Left colon (tissue), 2 donors: ENCODE measurements around the gene ANAPC15. TPM values are rescaled to one million over a fixed set of nuclear protein-coding genes. Genes with fewer than 3 reads are reported as not detected.

Experiments
- ATAC-seq: fragments of 200-7000 bp; cut with Tn5 transposase; one replicate; pipeline ENCODE4 v1.9.1; 2020; ENCODE audit warnings: mild to moderate bottlenecking, moderate library complexity
- DNase-seq, 2 donors: peaks; one replicate each; pipeline ENCODE4 v3.0.0-alpha.2; 2020
- intact Hi-C, 2 donors: fragments of 100-400 bp; cut with DNase I in 1 of 2; cut with micrococcal nuclease in 1 of 2; formaldehyde crosslinking; loops; one replicate each; pipeline versions ENCODE4 v1.11.2 to v1.14.0; 2022; cut with DNase I, micrococcal nuclease
- total RNA-seq, 2 donors: library from RNA; stranded (reverse); fragmentation: NEBNext Ultra II Directional; extraction: Animal tissue kit (Norgen Biotek cat#: 25700); gene quantifications; one replicate each; pipeline ENCODE4 v1.2.1, GENCODE V29; 2021
- donor health status: DM: no; HTN: no; CAD: no.
- donor health status: DM: yes; HTN: yes; CAD: no.

The ANAPC15 gene
- total RNA-seq, 2 donors from 2014 or later: 44.2 to 49.8 TPM

DNA sequence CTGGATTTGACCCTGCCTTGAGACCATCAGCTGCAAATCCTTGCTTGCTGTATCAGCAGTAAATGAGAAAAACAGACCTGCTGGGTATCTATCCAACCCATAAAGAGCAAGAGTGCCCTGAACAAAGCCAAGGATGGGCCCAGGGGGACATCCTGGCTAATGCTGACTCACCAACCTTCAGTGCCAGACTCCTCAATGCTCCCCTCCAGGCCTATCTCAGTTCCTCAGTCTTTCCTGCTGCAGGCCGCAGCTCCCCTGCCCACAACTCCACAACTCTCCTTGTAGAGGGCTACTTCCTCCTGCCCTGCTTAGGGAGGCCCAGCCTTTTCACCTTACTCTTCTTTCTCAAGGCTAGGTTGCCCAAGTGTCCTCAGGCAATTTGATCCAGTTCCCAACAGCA lies 12.0 kb downstream of the ANAPC15 start:
- no peak for ATAC-seq
- DNase-seq: no peak
- intact Hi-C loops: no loop called here

DNA sequence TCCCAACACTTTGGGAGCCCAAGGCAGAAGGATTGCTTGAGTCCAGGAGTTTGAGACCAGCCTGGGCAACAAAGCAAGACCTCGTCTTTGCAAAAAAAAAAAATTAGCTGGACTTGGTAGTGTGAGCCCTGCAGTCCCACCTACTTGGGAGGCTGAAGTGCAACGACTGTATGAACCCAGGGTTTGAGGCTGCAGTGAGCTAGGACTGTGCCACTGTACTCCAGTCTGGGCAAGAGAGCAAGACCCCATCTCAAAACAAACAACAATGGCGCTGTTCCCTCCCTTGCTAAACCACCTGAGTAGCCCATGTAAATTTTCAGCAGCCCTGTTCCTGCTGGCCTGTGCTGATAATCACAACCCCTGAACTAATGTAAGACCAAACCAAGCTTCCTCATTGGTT lies 12.5 kb downstream of the ANAPC15 start:
- no peak for DNase-seq
- intact Hi-C loops: no loop called here
- no peak for ATAC-seq

DNA sequence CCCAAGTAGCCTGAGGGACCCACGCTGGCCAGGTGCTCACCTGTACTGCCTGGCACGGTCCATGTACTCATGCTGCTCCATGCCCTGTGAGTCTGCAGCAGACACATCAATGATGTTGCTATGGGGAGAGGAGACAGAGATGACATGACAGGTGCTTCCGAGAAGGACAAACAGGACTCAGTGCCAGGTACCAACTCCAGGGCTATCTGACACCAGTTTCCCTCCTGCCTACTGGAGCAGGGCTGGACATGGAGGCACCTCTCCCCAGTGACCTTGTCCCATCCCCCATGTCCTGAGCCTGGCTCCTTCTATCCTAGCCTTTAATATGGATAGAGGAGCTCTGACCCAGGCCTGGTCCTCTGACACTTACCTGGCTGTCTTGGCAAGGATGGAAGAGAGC lies 13.8 kb downstream of the ANAPC15 start:
- intact Hi-C loops: no loop called here
- DNase-seq (no peak), ATAC-seq (no peak)

DNA sequence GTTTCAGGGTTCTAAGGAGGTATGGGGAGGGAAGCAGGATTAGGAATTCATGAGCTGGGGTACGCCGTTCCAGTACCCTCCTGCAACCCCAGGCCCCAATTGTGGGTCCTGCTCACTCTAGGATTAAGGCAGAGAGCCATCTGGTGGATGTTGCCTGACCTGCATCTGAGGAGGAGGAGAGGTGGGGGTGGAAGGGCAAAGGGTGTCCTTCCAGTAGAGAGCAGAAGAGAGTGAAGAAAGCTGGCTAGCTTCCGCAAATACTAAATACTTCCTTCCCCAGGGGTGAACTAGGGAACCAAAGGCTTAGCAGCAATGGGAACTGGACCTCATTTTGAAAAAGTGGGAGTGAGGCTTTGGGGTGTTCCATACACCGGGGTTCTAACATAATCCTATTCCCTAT lies 21.2 kb downstream of the ANAPC15 start:
- peak; percentile 95 for ATAC-seq
- peak; percentile 79 to 84 for DNase-seq
- intact Hi-C loops: loop anchor here in 1 of 2 donors (1.0 kb wide), 1 partner anchor 66 kb away; no protein-coding TSS in a partner anchor

DNA sequence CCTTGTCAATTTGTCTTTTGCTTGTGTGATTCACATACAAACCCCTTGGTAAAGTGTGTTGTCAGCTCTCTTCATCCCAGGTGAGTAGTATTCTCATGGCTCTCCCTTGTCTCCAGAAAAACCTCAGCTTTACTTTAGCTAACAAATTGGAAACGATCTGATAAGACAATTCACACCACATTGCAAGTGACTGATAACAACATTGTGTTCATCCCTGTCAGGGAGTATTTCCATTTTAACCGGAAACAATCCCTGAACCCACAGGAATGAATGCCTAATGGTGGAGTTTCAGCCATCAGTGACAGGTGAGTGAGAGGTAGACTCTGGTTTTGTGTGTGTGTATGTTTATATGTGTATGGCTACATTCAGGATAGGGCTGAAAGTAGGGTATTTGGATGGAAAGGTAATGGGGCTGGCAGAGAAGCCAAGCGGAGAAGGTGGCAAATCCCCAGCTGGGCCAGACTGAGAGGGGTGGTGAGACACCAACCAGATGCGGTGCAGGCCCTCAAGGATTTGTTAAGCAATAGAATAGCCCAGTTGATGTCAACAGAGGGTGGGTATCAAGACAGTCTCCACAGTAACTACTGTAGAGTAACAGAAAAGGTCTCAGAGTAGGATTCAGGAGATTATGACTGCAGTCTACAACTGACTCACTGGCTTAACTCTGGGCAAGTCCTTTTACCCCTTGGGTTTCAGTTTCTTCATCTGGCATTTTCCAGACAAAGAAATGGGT lies 24.3 kb downstream of the ANAPC15 start:
- intact Hi-C loops: no loop called here
- ATAC-seq (no peak), DNase-seq (no peak)

DNA sequence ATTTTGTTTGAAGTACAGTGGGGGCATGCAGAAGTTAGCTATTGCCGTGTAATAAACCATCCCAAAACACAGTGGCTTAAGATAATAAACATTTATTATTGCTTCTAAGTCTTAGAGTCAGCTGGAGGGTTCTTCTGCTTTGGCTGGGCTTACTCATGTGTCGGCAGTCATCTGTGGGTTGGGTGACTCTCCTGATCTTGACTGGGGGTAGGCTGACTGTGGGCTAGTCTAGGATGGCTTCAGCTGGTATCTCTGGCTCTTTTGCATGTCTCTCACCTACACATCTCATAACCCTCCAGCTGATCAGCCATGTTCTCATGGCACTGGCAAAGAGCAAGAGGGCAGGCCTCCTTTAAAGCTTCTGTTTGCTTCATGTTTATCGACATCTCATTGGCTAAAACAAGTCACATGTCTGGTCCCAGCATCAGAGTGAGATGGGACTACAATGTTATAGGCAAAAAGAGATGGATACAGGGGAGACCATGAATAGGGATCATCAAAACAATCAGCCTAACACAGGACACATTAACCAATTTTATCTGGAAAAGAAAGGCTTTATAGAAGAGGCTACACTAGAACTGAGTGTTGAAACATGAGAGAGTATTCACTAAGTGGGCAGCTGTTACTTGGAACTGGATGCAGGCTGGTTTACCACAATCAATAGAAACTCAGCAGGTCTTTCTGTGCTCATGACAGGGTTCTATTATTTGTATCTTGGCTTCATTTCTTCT lies 26.7 kb downstream of the ANAPC15 start:
- DNase-seq (no peak), ATAC-seq (peak; percentile 39)
- intact Hi-C loops: no loop called here

DNA sequence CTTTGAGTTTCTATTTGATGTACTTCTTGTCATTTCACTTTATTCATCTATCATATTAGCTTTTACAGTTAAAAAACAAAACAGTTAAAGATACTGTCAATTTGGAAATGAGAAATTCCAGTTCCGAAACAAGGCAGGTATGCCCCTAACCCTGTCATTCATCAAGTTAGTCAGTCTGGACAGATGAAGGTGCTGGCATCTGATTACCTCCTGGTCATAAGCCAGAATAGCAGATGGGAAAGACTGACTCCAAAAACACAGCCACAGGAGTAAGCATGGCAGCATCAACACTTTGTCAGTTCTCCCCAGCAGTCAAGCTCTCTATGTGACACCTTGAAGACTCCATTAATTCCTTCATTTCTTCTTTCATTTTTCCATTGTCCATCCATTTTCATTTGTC lies 27.5 kb downstream of the ANAPC15 start:
- no peak for ATAC-seq
- intact Hi-C loops: no loop called here

DNA sequence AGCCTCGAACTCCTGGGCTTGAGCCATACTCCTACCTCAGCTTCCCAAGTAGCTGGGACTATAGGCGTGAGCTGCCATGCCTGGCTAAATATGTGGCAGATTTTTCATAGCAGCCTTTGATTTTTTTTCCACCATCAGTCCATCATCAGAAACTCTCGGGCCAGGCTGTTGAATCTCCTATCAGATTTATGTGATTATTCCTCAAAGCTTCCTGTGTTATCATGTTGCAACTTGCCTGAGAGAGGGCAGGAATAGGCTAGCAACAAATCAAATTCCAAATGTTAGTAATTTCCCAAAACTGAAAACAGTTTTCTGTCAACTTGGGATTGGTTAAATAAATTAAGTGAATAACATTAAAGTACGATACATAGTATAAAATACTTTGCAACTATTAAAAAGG lies 28.4 kb downstream of the ANAPC15 start:
- intact Hi-C loops: no loop called here
- ATAC-seq: no peak
- DNase-seq: no peak

More for the DNA sequence above, 27.5 kb downstream of the ANAPC15 start:
- DNase-seq: no peak

DNA sequence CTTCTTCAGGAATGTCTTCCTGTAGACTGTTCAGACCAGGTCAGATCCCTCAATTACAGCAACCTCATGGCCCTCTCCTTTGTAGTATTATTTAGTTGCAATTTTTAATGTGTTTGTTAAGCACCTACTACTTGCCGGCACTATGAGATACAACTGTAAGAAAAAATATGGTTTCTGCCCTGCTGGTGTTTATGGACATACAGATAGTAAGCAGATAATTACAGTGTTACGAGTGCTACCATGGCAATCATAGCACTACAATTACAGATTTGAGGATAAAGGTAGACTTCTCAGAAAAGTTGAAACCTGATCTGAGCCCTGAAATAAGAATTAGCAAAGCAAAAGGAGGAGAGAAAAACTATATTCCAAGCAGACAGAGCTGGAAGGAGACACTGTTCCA lies 29.1 kb downstream of the ANAPC15 start:
- intact Hi-C loops: no loop called here
- DNase-seq (no peak), ATAC-seq (no peak)

DNA sequence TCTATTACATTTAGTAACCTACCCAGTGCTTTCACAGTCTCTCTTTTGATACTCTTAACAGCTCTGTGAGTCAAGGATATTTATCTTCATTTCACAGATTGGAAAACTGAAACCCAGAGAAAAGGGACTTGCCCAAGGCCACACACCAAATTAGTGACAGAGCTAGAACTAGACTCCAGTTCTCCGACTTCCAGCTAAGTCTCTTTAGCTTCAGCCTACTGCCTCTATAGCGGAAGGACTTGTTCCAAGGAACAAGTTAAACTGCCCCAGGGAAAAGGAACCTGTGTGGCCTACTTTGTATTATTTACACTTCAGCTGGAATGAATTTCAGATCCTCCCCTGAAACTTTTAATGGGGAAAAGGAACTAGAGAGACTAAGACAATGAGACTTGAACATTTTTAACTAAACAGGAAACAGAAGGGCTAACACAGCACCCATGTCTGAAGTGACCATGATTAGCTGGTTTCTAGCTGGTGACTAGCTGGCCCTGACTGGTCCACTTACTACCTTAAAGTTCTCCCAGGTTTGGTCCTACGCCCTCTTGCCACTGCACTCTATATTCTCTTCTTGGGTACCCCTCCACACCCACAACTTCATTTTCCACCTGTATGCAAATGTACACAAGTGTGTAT lies 30.6 kb downstream of the ANAPC15 start:
- ATAC-seq (no peak), DNase-seq (no peak)
- intact Hi-C loops: no loop called here

DNA sequence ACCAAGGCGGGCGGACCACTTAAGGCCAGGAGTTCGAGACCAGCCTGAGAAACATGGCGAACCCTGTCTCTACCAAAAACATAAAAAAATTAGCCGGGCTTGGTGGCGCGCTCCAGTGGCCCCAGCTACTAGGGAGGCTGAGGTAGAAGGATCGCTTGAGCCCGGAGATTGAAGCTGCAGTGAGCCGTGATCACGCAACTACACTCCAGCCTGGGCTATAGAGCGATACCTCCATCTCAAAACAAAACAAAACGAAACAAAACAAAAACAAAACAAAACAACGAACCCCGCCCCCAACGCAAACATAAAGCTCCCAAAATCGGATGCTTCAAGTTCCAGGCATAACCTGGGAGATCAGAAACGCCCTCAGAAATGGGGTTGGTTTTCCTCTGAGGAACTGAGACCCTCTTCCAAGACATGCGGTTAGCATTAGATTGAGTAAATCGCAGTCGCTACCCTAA lies 31.3 kb downstream of the ANAPC15 start:
- DNase-seq (peak in 1 of 2 donors; percentile 28), ATAC-seq (no peak)
- intact Hi-C loops: no loop called here

DNA sequence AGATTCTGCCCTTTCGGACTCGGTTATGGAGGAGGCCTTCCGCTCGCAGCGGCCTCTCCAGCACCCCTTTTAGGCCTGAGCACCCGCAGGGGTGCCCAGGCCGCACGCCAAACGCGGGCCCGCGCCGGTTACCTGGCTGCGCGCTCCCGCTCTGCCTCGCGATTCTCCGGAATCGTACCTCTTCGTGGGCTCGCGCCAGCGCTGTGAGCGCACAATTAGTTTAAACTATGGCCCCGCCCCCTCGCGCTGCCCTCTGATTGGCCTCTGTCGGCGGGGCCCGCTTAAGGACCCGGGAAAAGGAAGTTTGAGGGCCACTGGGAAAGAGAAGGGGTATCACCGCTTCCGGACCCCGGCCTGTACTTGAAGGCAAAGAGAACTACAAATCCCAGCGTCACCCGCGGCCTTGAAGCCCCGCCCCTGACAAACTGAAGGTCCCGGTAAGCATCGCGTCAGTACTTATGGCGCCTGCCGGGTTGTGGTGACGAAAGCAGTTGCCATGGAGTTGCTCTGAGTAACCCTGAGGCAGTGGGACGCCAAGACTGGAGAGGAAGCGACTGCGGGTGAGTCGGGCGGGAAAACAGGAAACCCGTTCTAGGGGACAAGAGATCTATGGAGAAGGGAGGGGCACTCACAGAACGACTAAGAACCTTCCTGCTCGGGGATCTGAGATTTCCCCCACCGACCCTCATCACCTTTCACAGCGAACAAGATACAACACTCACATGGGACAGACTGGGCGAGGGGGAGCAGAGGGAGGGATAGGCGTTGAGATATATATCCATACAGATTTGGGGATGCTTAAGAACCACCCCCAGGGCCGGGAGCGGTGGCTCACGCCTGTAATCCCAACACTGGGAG lies 31.9 kb downstream of the ANAPC15 start, which contains the start of the genes LRRC51 and NUMA1:
Gene LRRC51, plus strand, starts transcription at position 525 of the 858 bp plus-strand sequence. CDS start 8,234 bp downstream, outside the sequence.
Gene NUMA1, minus strand, starts transcription at position 217 of the 858 bp plus-strand sequence. CDS start 44,599 bp downstream, outside the sequence.
- peak; percentile 99 to 100 for DNase-seq
- intact Hi-C loops: loop anchor here in 1 of 2 donors (1.0 kb wide), 1 partner anchor 41 kb away; no protein-coding TSS in a partner anchor
- ATAC-seq: peak; percentile 84

DNA sequence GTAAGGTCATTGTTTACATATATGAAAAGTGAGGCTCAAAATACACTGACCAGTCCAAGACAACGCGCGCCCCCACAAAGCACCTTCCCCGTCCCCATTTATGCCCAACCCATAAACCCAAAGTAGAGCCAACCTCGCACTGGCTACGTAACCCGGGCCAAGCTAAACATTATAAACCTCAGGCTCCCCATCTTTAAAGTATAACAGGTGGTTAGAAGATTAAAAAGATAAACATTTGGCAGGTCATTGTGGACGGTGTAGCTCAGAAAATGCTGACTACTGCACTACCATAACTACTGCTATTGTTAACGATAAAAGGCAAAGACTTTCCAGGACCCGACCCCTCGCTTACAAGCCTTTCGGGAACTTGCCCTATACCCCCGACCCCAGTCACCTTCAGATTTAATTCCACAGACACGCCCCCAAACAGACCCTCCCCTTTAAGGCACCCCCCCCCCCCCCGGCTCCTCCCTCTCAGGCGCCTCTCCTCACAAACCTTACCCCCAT lies 32.6 kb downstream of the ANAPC15 start:
- intact Hi-C loops: loop anchor here in 1 of 2 donors (1.0 kb wide), 1 partner anchor 41 kb away; no protein-coding TSS in a partner anchor
- peak; percentile 46 for ATAC-seq

DNA sequence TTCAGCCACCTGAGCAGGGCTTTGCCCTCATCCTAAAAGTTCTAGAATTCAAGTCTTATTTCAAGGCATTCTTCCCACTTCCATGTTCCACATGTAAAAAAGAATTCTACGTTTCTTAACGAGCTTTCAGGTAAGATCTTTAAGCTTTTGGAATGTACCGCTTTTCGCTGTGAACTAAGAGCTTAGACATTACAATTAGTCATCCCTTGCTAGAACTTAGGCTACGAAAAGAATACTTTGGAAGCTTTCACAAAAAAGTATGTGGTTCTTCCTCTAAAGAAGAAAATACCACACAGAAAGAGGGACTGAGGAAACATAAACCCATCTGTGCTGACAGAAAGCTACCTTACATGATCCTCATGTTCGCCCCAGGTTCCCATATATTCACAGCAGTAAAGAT lies 34.0 kb downstream of the ANAPC15 start:
- intact Hi-C loops: no loop called here
- DNase-seq: no peak
- ATAC-seq: no peak

More for the DNA sequence above, 32.6 kb downstream of the ANAPC15 start:
- peak in 1 of 2 donors; percentile 53 for DNase-seq

DNA sequence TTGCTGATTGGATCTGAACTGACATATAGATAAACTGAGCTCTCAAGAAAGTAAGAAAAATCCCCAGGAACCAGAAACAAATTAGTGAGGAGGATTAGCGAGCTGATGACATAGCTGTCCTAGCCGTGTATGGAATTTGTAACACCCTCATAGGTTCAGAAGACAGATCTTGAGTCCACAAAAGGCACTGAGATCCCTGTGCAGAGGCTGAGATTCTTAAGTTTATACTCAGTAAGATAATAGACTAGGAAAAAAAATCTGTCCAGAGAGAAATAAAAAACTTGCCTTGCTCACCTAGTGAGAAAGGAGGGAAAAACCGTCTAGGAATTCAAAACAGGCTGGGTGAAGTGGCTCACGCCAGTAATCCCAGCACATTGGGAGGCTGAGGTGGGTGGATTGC lies 36.7 kb downstream of the ANAPC15 start:
- intact Hi-C loops: no loop called here
- ATAC-seq (no peak), DNase-seq (no peak)

DNA sequence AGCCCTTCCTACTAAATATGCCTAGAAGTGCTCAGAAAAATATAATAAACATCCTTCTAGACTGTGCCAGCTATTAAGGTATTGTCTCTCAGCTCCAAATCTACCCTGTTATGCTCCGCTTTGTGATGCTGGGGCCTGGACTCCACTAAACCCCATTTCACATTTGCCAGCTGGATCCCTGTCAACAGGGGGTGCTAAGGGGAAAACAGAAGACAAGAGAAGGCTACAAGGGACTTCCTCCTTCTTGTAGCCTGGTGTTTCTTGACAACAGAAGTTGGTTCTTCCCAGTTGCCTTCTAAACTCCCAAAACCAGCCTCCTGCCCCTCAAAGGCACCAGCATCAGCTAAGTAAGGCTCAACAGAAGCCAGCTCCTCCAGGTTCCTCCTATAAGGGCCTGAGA lies 37.4 kb downstream of the ANAPC15 start:
- intact Hi-C loops: no loop called here
- DNase-seq (no peak), ATAC-seq (no peak)

DNA sequence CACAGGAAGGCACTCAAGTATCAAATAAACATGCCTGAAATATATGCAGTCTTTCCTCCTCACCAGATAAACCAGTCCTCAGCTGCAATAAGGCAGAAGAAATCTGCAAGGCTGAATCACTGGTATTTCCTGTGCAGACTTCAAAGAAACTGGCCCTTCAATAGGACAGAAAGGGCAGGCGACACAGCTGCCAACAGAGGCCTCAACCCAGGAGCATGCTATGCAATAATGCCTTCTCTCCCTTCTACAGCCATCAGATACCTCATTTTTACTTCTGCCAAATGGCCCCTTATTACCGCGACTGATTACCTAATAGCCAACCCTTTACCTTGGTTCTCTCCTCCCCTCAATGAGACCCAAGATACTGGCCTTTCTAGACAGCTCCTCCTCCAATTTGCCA lies 40.1 kb downstream of the ANAPC15 start:
- intact Hi-C loops: no loop called here
- no peak for DNase-seq
- peak; percentile 42 for ATAC-seq

DNA sequence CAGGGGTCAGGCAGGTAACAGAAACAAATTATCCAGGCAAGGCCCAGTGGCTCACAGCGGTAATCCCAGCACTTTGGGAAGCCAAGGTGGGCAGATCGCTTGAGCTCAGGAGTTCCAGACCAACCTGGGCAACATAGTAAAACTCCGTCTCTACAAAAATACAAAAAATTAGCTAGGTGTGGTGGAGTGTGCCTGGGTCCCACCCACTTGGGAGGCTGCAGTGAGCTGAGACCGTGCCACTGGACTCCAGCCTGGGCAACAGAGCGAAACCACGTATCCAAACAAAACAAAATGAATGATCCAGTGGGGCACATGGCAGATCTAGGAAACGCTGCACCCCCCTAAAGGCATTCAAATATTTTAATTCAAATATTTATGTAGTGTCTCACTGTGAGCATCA lies 42.0 kb downstream of the ANAPC15 start:
- ATAC-seq (no peak), DNase-seq (no peak)
- intact Hi-C loops: no loop called here
